Fibroblast of upper back skin (primary cell): Measurements from ENCODE around the gene MACROD2.

Source experiments
- DNase-seq: peaks from one replicate; pipeline ENCODE4 v3.0.0-alpha.2; 2013

The MACROD2 gene

GRCh38 chr20:15674253-15675060 is 1679.1 kb downstream of the MACROD2 start:
- peak; percentile 64 for DNase-seq

GRCh38 chr20:15675061-15675514 is 1679.8 kb downstream of the MACROD2 start:
- DNase-seq: no peak

GRCh38 chr20:15675813-15676484 is 1680.6 kb downstream of the MACROD2 start:
- peak; percentile 36 for DNase-seq

GRCh38 chr20:15676815-15677214 is 1681.5 kb downstream of the MACROD2 start:
- DNase-seq: no peak

GRCh38 chr20:15682690-15683089 is 1687.4 kb downstream of the MACROD2 start:
- DNase-seq: peak; percentile 23

GRCh38 chr20:15692570-15692969 is 1697.3 kb downstream of the MACROD2 start:
- no peak for DNase-seq

GRCh38 chr20:15699431-15700146 is 1704.3 kb downstream of the MACROD2 start:
- no peak for DNase-seq

GRCh38 chr20:15700147-15700765 is 1704.9 kb downstream of the MACROD2 start:
- DNase-seq: no peak

- peak; percentile 47 for DNase-seq
Measured at GRCh38 chr20:15702161-15702560, 1706.8 kb downstream of the MACROD2 start.

GRCh38 chr20:15703171-15703911 is 1708.0 kb downstream of the MACROD2 start:
- DNase-seq: peak; percentile 63

- no peak for DNase-seq
Measured at GRCh38 chr20:15705975-15706374, 1710.7 kb downstream of the MACROD2 start.

GRCh38 chr20:15706719-15707118 is 1711.4 kb downstream of the MACROD2 start:
- no peak for DNase-seq

GRCh38 chr20:15708984-15709598 is 1713.8 kb downstream of the MACROD2 start:
- no peak for DNase-seq

GRCh38 chr20:15710636-15711035 is 1715.3 kb downstream of the MACROD2 start:
- DNase-seq: no peak

- DNase-seq: no peak
Measured at GRCh38 chr20:15711177-15711576, 1715.9 kb downstream of the MACROD2 start.

- peak; percentile 11 for DNase-seq
Measured at GRCh38 chr20:15716256-15716655, 1720.9 kb downstream of the MACROD2 start.

- DNase-seq: no peak
Measured at GRCh38 chr20:15726416-15726815, 1731.1 kb downstream of the MACROD2 start.

- DNase-seq: no peak
Measured at GRCh38 chr20:15734052-15734451, 1738.7 kb downstream of the MACROD2 start.

GRCh38 chr20:15739035-15739434 is 1743.7 kb downstream of the MACROD2 start:
- DNase-seq: no peak

GRCh38 chr20:15740046-15740775 is 1744.9 kb downstream of the MACROD2 start:
- DNase-seq: no peak

GRCh38 chr20:15742087-15742486 is 1746.8 kb downstream of the MACROD2 start:
- peak; percentile 10 for DNase-seq
